ENCODE measurements around the gene PRTN3.
"Not testable (repeated sequence)": the region's sequence is repeated elsewhere in the genome, so short reads cannot be mapped to it uniquely, and the experiment has no call there.

The PRTN3 gene

GRCh38 chr19:881385-882071 is 40.7 kb downstream of the PRTN3 start:
- DNase-seq (ENCODE audit: low spot score), result no peak

DNA sequence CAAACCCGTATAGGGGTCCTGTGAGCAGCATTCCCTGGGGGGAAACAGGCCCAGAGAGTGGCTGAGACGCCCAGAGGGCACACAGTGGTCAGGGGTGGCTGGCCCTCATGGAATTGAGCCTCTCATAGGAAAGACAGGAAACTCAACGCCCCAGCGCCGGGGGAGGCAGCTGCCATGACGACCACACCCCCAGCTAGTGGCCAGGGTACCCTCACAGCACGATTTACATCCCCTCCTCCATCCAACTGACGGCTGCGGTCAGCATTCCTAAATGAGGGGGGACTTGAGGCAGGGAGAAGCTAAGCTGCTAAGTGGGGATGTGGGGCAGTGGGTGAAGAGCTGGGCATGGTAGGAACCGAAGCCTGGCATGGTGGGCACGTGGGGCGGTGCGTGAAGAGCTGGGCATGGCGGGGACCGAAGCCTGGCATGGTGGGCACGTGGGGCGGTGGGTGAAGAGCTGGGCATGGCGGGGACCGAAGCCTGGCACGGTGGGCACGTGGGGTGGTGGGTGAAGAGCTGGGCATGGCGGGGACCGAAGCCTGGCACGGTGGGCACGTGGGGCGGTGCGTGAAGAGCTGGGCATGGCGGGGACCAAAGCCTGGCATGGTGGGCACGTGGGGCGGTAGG is 42.2 kb downstream of the PRTN3 start:
- DNase-seq (ENCODE audit: low spot score), result no peak

DNA sequence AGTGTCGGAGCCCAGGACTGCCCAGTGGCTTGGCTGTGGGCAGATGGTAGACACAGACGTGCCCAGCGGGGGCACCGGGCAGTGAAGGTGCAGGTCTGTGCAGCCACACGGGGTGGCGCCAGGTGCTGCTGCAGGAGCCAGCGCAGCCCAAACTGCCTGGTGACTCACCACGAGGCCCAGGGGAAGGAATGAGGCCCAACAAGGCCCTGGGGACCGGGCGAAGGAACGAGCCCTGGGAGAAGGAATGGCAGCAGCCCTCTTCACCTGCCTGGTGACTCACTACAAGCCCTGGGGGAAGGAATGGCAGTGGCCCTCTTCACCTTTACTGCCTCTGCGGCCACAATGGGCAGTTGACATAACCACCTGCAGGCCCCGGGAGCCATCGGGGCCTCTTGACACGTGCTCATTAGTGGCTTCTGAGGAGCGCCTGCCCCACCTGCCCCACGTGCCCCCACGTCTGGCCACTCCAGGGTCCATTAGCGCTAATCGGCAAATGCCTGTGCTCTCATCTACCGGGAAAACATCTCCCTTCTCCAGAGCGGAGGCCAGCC is 42.9 kb downstream of the PRTN3 start:
- no peak for DNase-seq (ENCODE audit: low spot score)

- DNase-seq (ENCODE audit: low spot score), result no peak
Observed at GRCh38 chr19:884420-885211, 43.8 kb downstream of the PRTN3 start.

DNA sequence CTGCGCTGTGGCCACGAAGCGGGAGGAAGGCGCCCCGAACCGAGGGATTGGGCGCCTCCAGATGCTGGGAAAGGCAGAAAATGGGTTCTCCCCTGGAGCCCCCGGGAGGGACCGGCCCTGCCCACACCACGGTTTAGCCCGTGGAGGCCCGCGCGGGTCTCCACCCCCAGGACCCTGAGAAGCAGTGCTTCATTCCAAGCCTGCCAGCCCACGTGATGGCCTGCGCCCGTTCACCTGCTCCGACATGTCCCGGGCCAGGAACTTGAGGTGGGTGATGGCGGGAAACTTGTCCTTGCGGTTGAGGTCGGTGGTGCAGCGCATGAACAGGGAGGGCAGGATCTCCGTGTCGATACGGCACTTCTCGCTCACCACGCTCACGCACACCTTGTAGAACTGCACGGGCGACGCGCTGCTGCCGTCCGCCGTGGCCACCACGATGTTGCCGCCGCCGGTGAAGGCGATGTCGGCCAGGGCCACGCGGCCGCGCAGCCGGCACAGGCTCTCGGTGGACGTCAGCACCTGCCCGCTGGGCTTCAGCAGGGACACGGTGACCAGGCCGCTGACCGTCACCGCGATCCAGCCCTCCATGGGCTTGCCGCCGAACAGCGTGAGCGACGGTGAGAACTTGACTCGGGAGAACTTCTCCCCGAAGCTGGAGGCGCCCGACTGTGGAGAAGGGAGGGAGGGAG is 44.9 kb downstream of the PRTN3 start:
- no peak for DNase-seq (ENCODE audit: low spot score)

GRCh38 chr19:887072-887471 is 46.3 kb downstream of the PRTN3 start:
- DNase-seq (ENCODE audit: low spot score), result no peak

DNA sequence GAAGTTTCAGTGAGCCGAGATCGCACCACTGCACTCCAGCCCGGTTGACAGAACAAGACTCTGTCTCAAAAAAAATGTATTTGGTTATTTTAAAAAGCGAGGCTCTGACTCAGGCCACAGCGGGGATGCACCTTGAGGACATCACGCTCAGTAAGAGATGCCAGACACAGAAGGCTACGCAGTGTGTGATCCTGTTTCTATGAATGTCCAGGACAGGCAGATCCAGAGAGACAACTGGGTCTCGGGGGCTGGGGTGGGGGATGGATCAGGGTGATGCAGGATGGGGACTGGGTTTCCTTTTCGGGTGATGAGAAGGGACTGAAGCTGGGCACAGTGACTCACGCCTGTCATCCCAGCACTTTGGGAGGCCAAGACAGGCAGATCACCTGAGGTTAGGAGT is 46.8 kb downstream of the PRTN3 start:
- DNase-seq (ENCODE audit: low spot score), result no peak

GRCh38 chr19:888581-889385 is 48.0 kb downstream of the PRTN3 start:
- no peak for DNase-seq (ENCODE audit: low spot score)

DNA sequence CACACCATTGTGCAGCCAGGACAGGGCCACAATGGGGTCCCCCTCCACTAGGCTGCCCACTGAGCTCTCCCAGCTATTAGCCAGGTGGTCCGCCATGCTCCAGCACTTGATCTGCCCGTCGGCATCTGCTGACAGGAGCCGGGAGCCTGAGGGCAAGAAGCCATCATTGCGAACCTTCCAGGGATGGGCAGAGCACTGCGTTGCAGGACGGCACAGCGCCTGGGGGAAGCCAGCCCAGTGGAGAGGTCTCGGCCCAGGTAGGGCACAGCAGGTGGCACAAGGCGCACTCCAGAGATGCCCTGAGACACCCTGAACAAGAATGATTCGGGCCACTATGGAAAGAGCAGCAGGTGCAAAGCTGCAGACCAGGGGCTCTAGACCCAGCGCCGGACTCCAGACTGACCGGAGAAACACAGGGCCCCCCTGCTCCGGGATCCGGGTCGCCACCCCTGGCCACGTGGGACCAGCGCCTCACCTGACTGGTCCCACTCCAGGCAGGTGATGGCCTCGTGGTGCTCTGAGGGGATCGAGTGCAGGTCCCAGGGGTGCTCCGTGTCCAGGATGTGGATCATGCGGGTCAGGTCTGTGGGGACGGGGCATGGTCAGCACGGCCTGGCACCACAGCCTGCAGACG is 49.0 kb downstream of the PRTN3 start:
- no peak for DNase-seq (ENCODE audit: low spot score)

DNA sequence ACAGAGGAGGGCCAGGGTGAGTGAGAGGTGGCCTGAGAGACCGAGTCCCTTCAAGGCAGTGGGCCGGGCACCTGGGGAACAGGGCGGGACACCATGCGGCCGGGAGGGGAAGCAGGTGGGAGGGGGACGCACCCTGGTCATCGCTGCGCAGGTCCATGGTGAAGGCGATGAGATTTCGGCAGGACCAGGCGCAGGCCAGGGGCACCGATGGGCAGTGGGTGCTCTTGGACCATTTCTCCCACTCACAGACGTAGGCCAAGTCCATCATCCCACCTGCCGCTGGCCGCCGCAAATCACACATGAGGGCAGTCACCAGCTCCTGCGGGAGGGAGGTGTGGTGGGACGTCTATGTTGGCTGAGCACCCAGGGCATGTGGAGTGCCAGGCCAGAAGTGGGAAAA is 50.0 kb downstream of the PRTN3 start:
- DNase-seq (ENCODE audit: low spot score), result no peak

GRCh38 chr19:891421-892200 is 50.8 kb downstream of the PRTN3 start:
- DNase-seq (ENCODE audit: low spot score), result not testable (repeated sequence)

DNA sequence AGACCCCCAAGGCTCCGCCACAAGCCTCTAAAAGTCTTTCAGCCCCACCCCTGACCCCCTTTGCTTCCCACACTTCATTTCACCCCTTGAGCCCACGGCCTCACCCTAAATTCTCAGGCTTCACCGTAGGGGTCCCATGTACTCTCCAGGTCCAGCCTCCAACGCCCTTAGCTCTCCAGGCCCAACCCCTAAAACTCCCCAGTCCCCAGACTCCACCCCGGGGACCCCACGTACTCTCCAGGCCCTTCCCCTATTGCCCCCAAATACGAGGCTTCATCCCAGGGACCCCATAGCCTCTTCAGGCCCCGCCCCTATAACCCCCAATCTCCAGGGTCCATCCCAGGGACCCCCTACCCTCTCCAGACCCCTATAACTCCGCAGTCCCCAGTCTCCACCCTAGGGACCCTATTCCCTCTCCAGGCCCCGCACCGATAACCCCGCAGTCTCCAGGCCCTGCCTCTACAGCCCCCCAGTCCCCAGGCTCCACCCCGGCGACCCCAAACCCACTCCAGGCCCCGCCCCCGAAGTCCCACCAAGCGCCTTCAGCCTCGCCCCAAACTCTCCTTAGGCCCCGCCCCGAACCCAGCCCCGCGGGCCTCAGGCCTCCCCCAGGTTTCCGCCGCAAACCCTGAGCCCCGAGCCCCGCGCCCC is 51.6 kb downstream of the PRTN3 start:
- peak; percentile 59 for DNase-seq (ENCODE audit: low spot score)

DNA sequence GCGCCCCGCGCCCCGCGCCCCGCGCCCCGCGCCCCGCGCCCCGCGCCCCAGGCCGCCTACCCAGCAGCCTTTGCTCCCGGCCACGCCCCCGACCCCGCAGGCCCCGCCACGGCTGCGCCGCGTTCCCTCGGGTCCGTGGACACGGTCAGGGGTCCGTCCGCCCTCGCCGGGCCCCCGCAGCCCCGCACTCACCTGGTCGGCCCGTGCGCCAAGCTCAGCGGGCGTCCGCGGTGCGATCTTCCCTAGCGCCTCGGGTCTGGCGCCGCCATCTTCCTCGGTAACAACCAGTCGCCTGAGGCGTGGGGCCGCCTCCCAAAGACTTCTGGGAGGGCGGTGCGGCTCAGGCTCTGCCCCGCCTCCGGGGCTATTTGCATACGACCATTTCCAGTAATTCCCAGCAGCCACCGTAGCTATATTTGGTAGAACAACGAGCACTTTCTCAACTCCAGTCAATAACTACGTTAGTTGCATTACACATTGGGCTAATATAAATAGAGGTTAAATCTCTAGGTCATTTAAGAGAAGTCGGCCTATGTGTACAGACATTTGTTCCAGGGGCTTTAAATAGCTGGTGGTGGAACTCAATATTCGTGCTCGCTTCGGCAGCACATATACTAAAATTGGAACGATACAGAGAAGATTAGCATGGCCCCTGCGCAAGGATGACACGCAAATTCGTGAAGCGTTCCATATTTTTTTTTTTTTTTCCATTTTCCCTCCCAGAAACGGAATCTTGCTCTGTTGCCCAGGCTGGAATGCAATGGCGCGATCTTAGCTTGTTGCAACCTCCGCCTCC is 52.3 kb downstream of the PRTN3 start, which contains the start of the genes MED16 and RNU6-9:
Gene MED16 (minus strand): TSS at position 294 of the 796 bp plus-strand sequence. CDS start 2,056 bp downstream, outside the sequence.
Gene RNU6-9 (plus strand): TSS at position 591 of the 796 bp plus-strand sequence.
- peak; percentile 99 for DNase-seq (ENCODE audit: low spot score)

GRCh38 chr19:896434-896833 is 55.6 kb downstream of the PRTN3 start:
- no peak for DNase-seq (ENCODE audit: low spot score)

DNA sequence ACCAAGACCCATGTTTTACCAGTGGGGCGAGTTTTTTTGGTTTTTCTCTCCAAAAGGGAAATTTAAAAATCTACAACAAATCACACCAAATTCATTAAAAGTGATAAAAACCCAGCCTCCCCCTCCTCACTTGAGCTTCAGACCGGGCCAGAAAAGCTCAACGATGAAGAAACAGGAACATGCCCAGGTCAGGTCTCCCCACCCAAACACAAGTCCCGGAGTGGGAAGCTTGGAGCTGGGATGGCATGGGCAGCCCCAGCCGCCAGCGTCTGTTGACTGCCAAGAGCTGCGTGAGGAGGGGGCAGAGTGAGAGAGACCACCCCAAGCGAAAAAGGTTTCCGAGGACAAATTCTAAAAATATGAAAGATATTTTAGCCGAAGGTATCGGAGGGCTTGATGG is 56.2 kb downstream of the PRTN3 start:
- no peak for DNase-seq (ENCODE audit: low spot score)

DNA sequence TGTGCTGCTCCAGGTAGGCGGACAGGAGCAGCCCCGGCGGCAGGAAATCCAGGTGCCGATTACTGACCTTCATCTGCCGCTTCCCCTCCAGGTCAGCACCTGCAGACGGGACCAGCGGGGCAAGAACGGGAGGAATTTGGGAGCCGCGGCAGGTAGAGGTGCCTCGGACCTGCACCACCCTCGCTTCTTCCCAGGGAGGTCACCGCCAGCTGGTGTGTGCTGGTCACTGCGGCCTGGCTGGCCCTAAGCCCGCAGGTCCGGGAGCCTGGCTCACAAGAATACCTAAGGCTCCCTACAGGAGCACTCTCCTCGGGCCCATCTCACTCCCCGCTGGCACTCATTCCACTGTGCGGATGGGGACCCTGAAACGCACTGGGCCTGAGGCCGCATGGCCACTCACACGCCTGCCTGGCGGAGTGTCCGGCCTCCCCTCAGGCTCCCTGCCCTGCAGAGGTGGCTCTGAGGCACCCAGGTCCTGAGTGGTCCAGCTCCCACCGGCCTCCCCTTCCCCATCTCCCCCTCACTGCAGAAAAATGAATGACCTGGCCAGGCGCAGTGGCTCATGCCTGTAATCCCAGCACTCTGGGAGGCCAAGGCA is 56.7 kb downstream of the PRTN3 start:
- DNase-seq (ENCODE audit: low spot score), result no peak
